Right atrium auricular region (tissue), 2 donors: ENCODE results near the gene POU2AF1. TPM values are rescaled to one million over a fixed set of nuclear protein-coding genes. Genes with fewer than 3 reads are reported as not detected.

Experiments used
- DNase-seq: peaks from one replicate; pipeline ENCODE4 v3.0.0-alpha.2; 2019; ENCODE audit warnings: low spot score
- H3K27ac ChIP-seq, 2 donors: fragments of 200-600 bp; sonication (generic); 1 replicate in 1 of 2; 2 replicates in 1 of 2; pipeline ENCODE4 v1.5.1; 2016 to 2019
- H3K27me3 ChIP-seq, 2 donors: fragments of 200-600 bp; sonication (generic); one replicate each; pipeline versions ENCODE4 v1.5.1 to v1.6.0; 2017 to 2019
- H3K36me3 ChIP-seq: fragments of 200-600 bp; sonication (generic); one replicate; pipeline ENCODE4 v1.5.1; 2016
- H3K4me1 ChIP-seq, 2 donors: fragments of 200-600 bp; sonication (generic); one replicate each; pipeline versions ENCODE4 v1.5.1 to v1.6.0; 2017 to 2019
- H3K4me3 ChIP-seq, 2 donors: fragments of 200-600 bp; sonication (generic); 1 replicate in 1 of 2; 2 replicates in 1 of 2; pipeline ENCODE4 v1.5.1; 2017 to 2019; ENCODE audit warnings: mild to moderate bottlenecking in 1 of 2, moderate library complexity in 1 of 2
- H3K9me3 ChIP-seq, 2 donors: fragments of 200-600 bp; sonication (generic); one replicate each; pipeline ENCODE4 v1.5.1; 2019
- total RNA-seq, 2 donors: library from RNA; depleted of rRNA; stranded (reverse); fragments of >200 nt; gene quantifications; one replicate each; pipeline ENCODE4 v1.1.0, GENCODE V29; 2016
- TF ChIP-seq, protein P1 (sequence below), 2 donors: fragments of 200-600 bp; sonication (generic); IDR thresholded peaks; one replicate each; pipeline ENCODE4 v1.5.1; 2019; ENCODE audit warnings: antibody characterized with exemption in 2 of 2

Gene POU2AF1
- total RNA-seq, 2 donors from 2014 or later: 0.11 to 1.6 TPM

DNA sequence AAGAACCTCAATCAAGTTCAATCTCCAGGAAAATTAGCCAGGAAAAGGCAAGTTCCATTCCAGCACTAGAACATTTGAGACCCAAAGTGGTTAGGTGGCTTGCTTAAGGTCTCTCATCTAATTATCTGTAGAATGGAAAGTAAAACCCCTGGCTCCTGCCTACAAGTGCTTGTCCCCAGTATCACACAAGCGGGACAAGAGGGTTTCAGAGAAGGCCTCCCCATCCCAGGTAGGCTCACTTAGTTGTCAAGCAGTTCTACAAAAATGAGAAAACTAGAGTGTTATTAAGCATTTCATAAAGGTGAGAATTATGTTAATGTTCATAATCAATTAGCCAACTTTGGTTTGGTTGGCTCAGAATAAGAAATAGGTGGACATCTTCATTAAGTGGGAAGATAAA lies 5.5 kb downstream of the POU2AF1 start:
- H3K27ac ChIP-seq: no peak overlapping the region
- no peaks in the 10 kb centered on the region for H3K9me3 ChIP-seq
- TF ChIP-seq, protein P1, sequence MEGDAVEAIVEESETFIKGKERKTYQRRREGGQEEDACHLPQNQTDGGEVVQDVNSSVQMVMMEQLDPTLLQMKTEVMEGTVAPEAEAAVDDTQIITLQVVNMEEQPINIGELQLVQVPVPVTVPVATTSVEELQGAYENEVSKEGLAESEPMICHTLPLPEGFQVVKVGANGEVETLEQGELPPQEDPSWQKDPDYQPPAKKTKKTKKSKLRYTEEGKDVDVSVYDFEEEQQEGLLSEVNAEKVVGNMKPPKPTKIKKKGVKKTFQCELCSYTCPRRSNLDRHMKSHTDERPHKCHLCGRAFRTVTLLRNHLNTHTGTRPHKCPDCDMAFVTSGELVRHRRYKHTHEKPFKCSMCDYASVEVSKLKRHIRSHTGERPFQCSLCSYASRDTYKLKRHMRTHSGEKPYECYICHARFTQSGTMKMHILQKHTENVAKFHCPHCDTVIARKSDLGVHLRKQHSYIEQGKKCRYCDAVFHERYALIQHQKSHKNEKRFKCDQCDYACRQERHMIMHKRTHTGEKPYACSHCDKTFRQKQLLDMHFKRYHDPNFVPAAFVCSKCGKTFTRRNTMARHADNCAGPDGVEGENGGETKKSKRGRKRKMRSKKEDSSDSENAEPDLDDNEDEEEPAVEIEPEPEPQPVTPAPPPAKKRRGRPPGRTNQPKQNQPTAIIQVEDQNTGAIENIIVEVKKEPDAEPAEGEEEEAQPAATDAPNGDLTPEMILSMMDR (IDR thresholded peaks at IDR 0.05): no peak
- peaks cover 0 to under 1% of the 10 kb centered on the region in 2 donors for H3K4me1 ChIP-seq
- no peaks in the 10 kb centered on the region for H3K36me3 ChIP-seq
- H3K27me3 ChIP-seq: no peaks in the 10 kb centered on the region
- no peak for DNase-seq
- no peak overlapping the region for H3K4me3 ChIP-seq

DNA sequence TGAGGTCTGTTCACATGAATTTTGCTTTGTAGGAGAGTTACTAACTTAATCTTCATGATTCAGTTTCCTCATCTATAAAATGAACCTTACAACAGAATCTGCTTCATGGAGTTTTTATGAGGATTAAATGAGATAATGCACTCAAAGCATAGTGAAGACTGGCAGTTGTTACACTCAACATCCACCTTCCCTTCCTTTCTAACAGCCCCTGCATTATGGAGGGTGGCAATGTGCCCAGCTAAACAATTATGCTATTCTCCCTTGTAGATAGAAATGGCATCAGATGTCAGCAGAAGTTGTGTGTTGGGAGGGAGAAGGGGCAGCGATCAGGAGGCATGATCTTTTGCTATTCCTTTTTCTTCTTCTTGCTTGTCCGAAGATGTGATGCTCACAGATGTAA lies 6.5 kb downstream of the POU2AF1 start:
- no peaks in the 10 kb centered on the region for H3K36me3 ChIP-seq
- no peak overlapping the region for H3K27ac ChIP-seq
- no peak overlapping the region for H3K4me3 ChIP-seq
- H3K9me3 ChIP-seq: no peaks in the 10 kb centered on the region
- no peak for DNase-seq
- TF ChIP-seq, protein P1 (IDR thresholded peaks at IDR 0.05): no peak
- no peaks in the 10 kb centered on the region for H3K4me1 ChIP-seq
- H3K27me3 ChIP-seq: no peaks in the 10 kb centered on the region

DNA sequence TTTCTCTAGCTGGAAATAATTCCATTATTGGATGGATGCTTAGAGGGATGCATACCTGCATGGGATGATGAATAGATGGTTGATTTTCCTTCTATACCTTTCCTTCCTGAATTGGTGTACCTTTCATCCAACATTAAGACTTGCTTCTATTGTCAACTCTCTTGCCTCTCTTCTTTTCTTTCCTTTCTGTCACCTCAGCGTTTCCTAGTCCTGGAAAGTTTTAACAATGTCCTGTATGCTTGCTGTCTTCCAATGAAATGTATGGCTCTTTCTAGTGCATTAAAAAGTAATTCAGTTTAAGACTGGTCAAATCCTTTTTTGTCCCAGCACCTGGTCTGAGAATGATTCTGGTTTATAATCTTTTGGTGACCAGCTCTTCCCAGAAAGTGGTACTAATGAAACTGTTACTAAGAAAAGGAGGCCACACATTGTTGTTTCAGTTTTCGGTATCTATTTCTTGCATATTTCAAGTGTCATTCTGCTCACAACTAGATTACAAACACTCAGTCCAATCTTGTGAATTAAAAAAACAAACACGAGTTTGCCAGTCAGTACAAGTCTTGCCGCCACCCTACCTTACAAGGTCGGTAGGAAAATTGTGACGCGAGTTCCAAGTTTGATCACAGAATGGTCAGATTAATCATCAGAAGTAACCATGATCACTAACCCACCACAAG lies 8.0 kb downstream of the POU2AF1 start:
- no peaks in the 10 kb centered on the region for H3K36me3 ChIP-seq
- TF ChIP-seq, protein P1 (IDR thresholded peaks at IDR 0.05): no peak
- DNase-seq: no peak
- H3K27ac ChIP-seq: no peak overlapping the region
- no peaks in the 10 kb centered on the region for H3K9me3 ChIP-seq
- no peak overlapping the region for H3K4me3 ChIP-seq
- H3K4me1 ChIP-seq: no peaks in the 10 kb centered on the region
- no peaks in the 10 kb centered on the region for H3K27me3 ChIP-seq

DNA sequence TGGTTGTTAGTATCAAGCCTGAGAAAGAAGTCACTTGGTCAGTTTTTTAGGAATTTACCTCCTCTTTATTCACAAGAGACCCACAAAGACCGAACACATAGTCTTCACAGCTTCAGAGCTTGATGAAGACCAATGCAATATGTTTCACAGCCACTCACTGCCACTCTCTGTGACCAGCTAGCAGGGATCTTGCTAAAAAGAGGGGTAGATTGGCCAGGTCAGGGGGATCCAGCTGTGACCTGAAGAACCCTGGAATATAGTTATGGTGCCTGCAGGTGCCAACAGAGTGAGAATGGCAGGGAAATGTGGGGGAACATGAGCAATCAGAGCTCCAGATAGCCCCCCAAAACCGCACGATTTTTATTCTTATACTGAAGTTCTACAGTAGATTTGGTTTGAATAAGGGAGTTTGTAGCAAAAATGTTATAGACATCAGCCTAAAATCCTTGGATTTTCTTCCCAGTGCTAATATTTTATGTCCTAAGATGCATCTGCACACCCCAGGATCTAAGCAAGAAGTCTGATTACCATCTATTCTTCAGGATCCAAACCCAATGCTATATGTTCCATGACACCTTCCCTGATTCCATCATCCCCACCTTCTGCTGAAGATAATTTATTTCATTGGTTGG lies 8.7 kb downstream of the POU2AF1 start:
- Histone ChIP-seq H3K9me3 (no peaks in the 10 kb centered on the region), H3K27me3 (no peaks in the 10 kb centered on the region), H3K36me3 (no peaks in the 10 kb centered on the region), H3K4me3 (no peak overlapping the region), H3K27ac (no peak overlapping the region), H3K4me1 (no peaks in the 10 kb centered on the region)
- TF ChIP-seq, protein P1 (IDR thresholded peaks at IDR 0.05): no peak
- no peak for DNase-seq

DNA sequence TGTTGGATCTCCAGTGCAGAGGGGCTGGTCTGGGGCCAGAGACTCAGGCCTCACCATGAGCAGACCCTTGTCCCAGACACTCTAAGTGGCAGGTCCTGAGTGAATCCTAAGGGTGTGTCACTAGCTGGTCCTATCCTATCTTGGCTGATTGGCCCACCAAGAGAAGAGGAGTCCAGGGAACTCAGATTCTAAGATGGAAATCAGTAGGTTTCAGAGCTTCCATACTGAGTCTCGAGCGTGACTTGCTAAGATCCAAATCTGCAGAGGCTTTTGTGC lies 10.9 kb downstream of the POU2AF1 start:
- TF ChIP-seq, protein P1 (IDR thresholded peaks at IDR 0.05): no peak
- H3K27me3 ChIP-seq: no peaks in the 10 kb centered on the region
- no peak overlapping the region for H3K4me3 ChIP-seq

More for the DNA sequence above, 10.9 kb downstream of the POU2AF1 start:
- Histone ChIP-seq H3K9me3 (no peaks in the 10 kb centered on the region), H3K36me3 (no peaks in the 10 kb centered on the region), H3K4me1 (no peaks in the 10 kb centered on the region), H3K27ac (no peak overlapping the region)
- no peak for DNase-seq
